HCT116 (cell line): ENCODE data around the gene SLC12A3. TPM values are rescaled to one million over a fixed set of nuclear protein-coding genes. Genes with fewer than 3 reads are reported as not detected.

Experiments used
- ATAC-seq: fragments of 200-7000 bp; cut with Tn5 transposase; 2 replicates; pipeline ENCODE4 v1.9.1; 2020; ENCODE audit warnings: mild to moderate bottlenecking, moderate library complexity
- BruUV-seq: library from RNA; stranded (reverse); fragments of 400-500 nt; replicated peaks from 2 replicates; lab custom pipeline; 2021; lab: Mats Ljungman, UMichigan
- CTCF ChIA-PET: fragments of 300-600 bp; sonication (Branson Sonifier 250); formaldehyde crosslinking; loops from one replicate; lab custom pipeline; 2021; ENCODE audit warnings: antibody characterized with exemption; lab: Charles Lee
- POLR2A ChIA-PET: fragments of 300-600, 350-600 bp; sonication (Branson Sonifier 250); formaldehyde crosslinking; loops from one replicate; lab custom pipeline; 2021; ENCODE audit warnings: antibody characterized with exemption; lab: Charles Lee
- RAD21 ChIA-PET, 2 experiments: fragments of 300-600 bp; sonication (Branson Sonifier 250); formaldehyde crosslinking; loops; one replicate each; lab custom pipeline; 2023; ENCODE audit warnings: low total read pairs in 2 of 2; ENCODE audit not compliant: uncharacterized antibody in 2 of 2, unreplicated experiment in 2 of 2, low non-redundant PET in 1 of 2; lab: Charles Lee
- DNase-seq: peaks from one replicate; pipeline ENCODE4 v3.0.0-alpha.2; 2010; ENCODE audit warnings: low read depth, low spot score
- H2AFZ ChIP-seq: fragments of 200-600 bp; shearing (Covaris generic), sonication (generic); 2 replicates; pipeline ENCODE4 v1.6.1; 2017; ENCODE audit warnings: low read depth, mixed run types, mixed read lengths, antibody characterized with exemption, low read length; ENCODE audit not compliant: poor library complexity, severe bottlenecking
- H3K27ac ChIP-seq: 2 replicates; pipeline ENCODE4 v1.5.1; 2012; ENCODE audit warnings: low read depth, low read length
- H3K27me3 ChIP-seq: fragments of 200-600 bp; sonication (generic); 2 replicates; pipeline ENCODE4 v1.6.1; 2016; ENCODE audit warnings: mixed run types, low read length, mixed read lengths; ENCODE audit not compliant: insufficient read depth
- H3K36me3 ChIP-seq, 2 experiments: fragments of 200-500 bp in 1 of 2; fragments of 200-600 bp in 1 of 2; sonication (Bioruptor generic) in 1 of 2; sonication (generic) in 1 of 2; 2 replicates each; pipeline versions ENCODE4 v1.5.1 to v1.6.1; 2014 to 2016; ENCODE audit warnings: low read length in 2 of 2, inconsistent platforms in 1 of 2, mixed read lengths in 1 of 2, mixed run types in 1 of 2; ENCODE audit not compliant: insufficient read depth in 2 of 2, control insufficient read depth in 1 of 2
- H3K4me1 ChIP-seq, 2 experiments: fragments of 200-600 bp in 1 of 2; sonication (generic) in 1 of 2; 2 replicates each; pipeline versions ENCODE4 v1.5.1 to v1.6.1; 2012 to 2017; ENCODE audit warnings: low read length in 2 of 2, inconsistent platforms in 1 of 2, mild to moderate bottlenecking in 1 of 2, mixed read lengths in 1 of 2, mixed run types in 1 of 2, moderate library complexity in 1 of 2; ENCODE audit not compliant: insufficient read depth in 2 of 2, control insufficient read depth in 1 of 2
- H3K4me2 ChIP-seq: fragments of 200-600 bp; sonication (generic); 2 replicates; pipeline ENCODE4 v1.6.1; 2017; ENCODE audit warnings: mixed run types, low read length, mixed read lengths
- H3K4me3 ChIP-seq, 2 experiments: fragments of 200-600 bp in 1 of 2; sonication (generic) in 1 of 2; replicated peaks in 1 of 2; 2 replicates each; pipeline ENCODE4 v1.5.1; 2011 to 2016; ENCODE audit warnings: low read length in 2 of 2, control low read depth in 1 of 2, low read depth in 1 of 2, mild to moderate bottlenecking in 1 of 2, mixed read lengths in 1 of 2, mixed run types in 1 of 2
- H3K79me2 ChIP-seq: fragments of 200-600 bp; sonication (generic); 2 replicates; pipeline ENCODE4 v1.6.1; 2017; ENCODE audit warnings: mild to moderate bottlenecking, mixed run types, low read length, moderate library complexity, mixed read lengths; ENCODE audit not compliant: insufficient read depth
- H3K9ac ChIP-seq: fragments of 200-600 bp; sonication (generic); 2 replicates; pipeline ENCODE4 v1.6.1; 2016; ENCODE audit warnings: low read length, mixed read lengths
- H3K9me2 ChIP-seq: fragments of 200-600 bp; sonication (generic), shearing (Covaris generic); 2 replicates; pipeline ENCODE4 v1.6.1; 2017; ENCODE audit warnings: mixed run types, mild to moderate bottlenecking, moderate library complexity; ENCODE audit not compliant: insufficient read depth
- H3K9me3 ChIP-seq, 2 experiments: fragments of 200-500 bp in 1 of 2; fragments of 200-600 bp in 1 of 2; sonication (Bioruptor generic) in 1 of 2; sonication (generic) in 1 of 2; 2 replicates each; pipeline ENCODE4 v1.6.1; 2014 to 2017; ENCODE audit warnings: low read length in 2 of 2, mixed read lengths in 2 of 2, inconsistent platforms in 1 of 2, low read depth in 1 of 2, mild to moderate bottlenecking in 1 of 2, mixed run types in 1 of 2, moderate library complexity in 1 of 2; ENCODE audit not compliant: control insufficient read depth in 1 of 2, insufficient read depth in 1 of 2
- H4K20me1 ChIP-seq: fragments of 200-600 bp; sonication (generic), shearing (Covaris generic); 2 replicates; pipeline ENCODE4 v1.6.1; 2017; ENCODE audit warnings: mixed run types, mild to moderate bottlenecking, moderate library complexity; ENCODE audit not compliant: insufficient read depth
- RAD21 ChIP-seq: IDR thresholded peaks from 2 replicates; pipeline ENCODE4 v1.6.1; 2012; ENCODE audit warnings: low read depth, mild to moderate bottlenecking
- SIN3A ChIP-seq: IDR thresholded peaks from 2 replicates; pipeline ENCODE4 v1.6.1; 2012; ENCODE audit warnings: low read depth
- ZBTB33 ChIP-seq: IDR thresholded peaks from 2 replicates; pipeline ENCODE4 v1.6.1; 2011; ENCODE audit warnings: mild to moderate bottlenecking, low read length, moderate library complexity; ENCODE audit not compliant: insufficient replicate concordance; ENCODE audit errors: extremely low read depth
- ZFX ChIP-seq: fragments of 450-650 bp; IDR thresholded peaks from 2 replicates; pipeline ENCODE4 v1.6.1; 2017
- intact Hi-C: fragments of 100-400 bp; cut with micrococcal nuclease; formaldehyde crosslinking; loops from 2 replicates; pipeline ENCODE4 v1.10.0; 2022
- total RNA-seq: library from RNA; stranded (reverse); gene quantifications from one replicate; pipeline ENCODE4 v1.2.1, GENCODE V29; 2021; ENCODE audit not compliant: unreplicated experiment

The SLC12A3 gene
- total RNA-seq, 1 experiment from 2014 or later: not detected

DNA sequence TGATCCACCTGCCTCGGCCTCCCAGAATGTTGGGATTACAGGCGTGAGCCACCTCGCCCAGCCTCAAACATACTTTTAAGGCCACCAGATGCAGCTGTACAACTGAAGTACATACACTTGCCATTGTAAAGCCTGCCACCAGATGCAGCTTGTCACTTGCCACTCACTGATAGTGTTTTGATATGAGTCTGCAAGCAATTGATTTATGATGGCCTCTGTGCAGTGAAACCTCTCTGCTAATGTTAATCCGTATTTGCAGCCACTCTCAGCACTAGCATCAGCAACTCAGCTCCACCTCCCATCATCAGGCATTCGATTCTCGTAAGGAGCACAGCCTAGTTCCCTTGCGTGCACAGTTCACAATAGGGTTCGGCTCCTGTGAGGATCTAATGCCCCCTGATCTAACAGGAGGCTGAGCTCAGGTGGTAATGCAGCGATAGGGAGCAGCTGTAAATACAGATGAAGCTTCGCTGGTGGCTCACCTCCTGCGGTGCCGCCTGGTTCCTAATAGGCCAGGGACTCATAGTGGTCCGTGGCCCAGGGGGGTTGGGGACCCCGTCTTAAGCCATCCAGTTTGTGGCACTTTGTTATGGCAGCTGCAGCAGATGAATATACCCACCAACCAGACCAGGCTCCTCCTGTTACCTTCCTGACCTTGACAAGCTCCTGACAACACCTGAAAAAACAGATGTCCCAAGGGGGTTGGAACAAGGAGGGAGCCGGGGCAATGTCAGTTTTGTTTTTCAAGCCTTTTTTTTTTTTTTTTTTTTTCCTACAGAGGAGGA lies 65.7 kb downstream of the SLC12A3 start:
- peaks cover 10% of the 10 kb centered on the region; the same call in 1 of the 2 replicates for H4K20me1 ChIP-seq
- TF ChIP-seq RAD21 (no peak), SIN3A (no peak), ZBTB33 (no peak), ZFX (no peak)
- TF ChIP-seq, all 23 proteins: peak for 0
- Histone ChIP-seq H3K27me3 (no peaks in the 10 kb centered on the region), H3K9me2 (no peaks in the 10 kb centered on the region), H3K36me3 (peaks cover 3 to 10% of the 10 kb centered on the region in 2 experiments; a peak in 3 of 4 replicates), H3K9ac (peak overlapping the region; percentile 92), H2AFZ (no peak overlapping the region), H3K27ac (no peak overlapping the region; the same call in 1 of the 2 replicates), H3K4me1 (peaks cover 7 to 20% of the 10 kb centered on the region in 2 experiments; a peak in 3 of 4 replicates), H3K4me2 (peak overlapping the region; percentile 81), H3K79me2 (peaks cover 36% of the 10 kb centered on the region), H3K4me3 (no peak overlapping the region; a peak in 1 of 4 replicates), H3K9me3 (no peaks in the 10 kb centered on the region)
- no peak for ATAC-seq
- POLR2A ChIA-PET: interaction anchor here (1.0 to 3.6 kb wide), 8 partner anchors 11 to 214 kb away, joined by 3 to 25 read pairs (median 6); no protein-coding TSS in a partner anchor
- RAD21 ChIA-PET: no interaction called here
- intact Hi-C loops: loop anchor here (10.0 kb wide), 1 partner anchor 356 kb away; no protein-coding TSS in a partner anchor
- BruUV-seq: no TSS peak
- DNase-seq: no peak
- CTCF ChIA-PET: interaction anchor here (0.6 to 1.5 kb wide), 3 partner anchors 10 to 79 kb away, joined by 3 to 4 read pairs (median 4); no protein-coding TSS in a partner anchor
